ENCODE data around the gene PLEKHH2.
"Not testable (repeated sequence)": the region's sequence is repeated elsewhere in the genome, so short reads cannot be mapped to it uniquely, and the experiment has no call there.

Gene PLEKHH2

GRCh38 chr2:43636621-43637020 lies 439 bp upstream of the PLEKHH2 start:
- no peak for DNase-seq (ENCODE audit: low read depth in 2 of 2)

GRCh38 chr2:43642363-43642762 lies 5.3 kb downstream of the PLEKHH2 start:
- DNase-seq (ENCODE audit: low read depth in 2 of 2): no peak

GRCh38 chr2:43643680-43644079 lies 6.6 kb downstream of the PLEKHH2 start:
- DNase-seq (ENCODE audit: low read depth in 2 of 2): no peak

- DNase-seq (ENCODE audit: low read depth in 2 of 2): no peak
These were observed 12.1 kb downstream of the PLEKHH2 start for GRCh38 chr2:43648994-43649701.

GRCh38 chr2:43653506-43653905 lies 16.4 kb downstream of the PLEKHH2 start:
- DNase-seq (ENCODE audit: low read depth in 2 of 2): no peak

GRCh38 chr2:43657241-43657640 lies 20.2 kb downstream of the PLEKHH2 start:
- DNase-seq (ENCODE audit: low read depth in 2 of 2): no peak

- no peak for DNase-seq (ENCODE audit: low read depth in 2 of 2)
These were observed 38.7 kb downstream of the PLEKHH2 start for GRCh38 chr2:43675646-43676321.

GRCh38 chr2:43676322-43677050 lies 39.4 kb downstream of the PLEKHH2 start, which contains the start of gene C1GALT1C1L:
C1GALT1C1L (minus strand) TSS chr2:43676429; CDS start chr2:43676322, 107 bp downstream.
- DNase-seq (ENCODE audit: low read depth in 2 of 2): no peak

- DNase-seq (ENCODE audit: low read depth in 2 of 2): not testable (repeated sequence)
These were observed 40.7 kb downstream of the PLEKHH2 start for GRCh38 chr2:43677783-43678182.

- DNase-seq (ENCODE audit: low read depth in 2 of 2): no peak
These were observed 48.3 kb downstream of the PLEKHH2 start for GRCh38 chr2:43685357-43685756.

- no peak for DNase-seq (ENCODE audit: low read depth in 2 of 2)
These were observed 52.9 kb downstream of the PLEKHH2 start for GRCh38 chr2:43689999-43690398.

GRCh38 chr2:43692428-43692994 lies 55.5 kb downstream of the PLEKHH2 start:
- no peak for DNase-seq (ENCODE audit: low read depth in 2 of 2)

- DNase-seq (ENCODE audit: low read depth in 2 of 2): not testable (repeated sequence)
These were observed 61.1 kb downstream of the PLEKHH2 start for GRCh38 chr2:43698140-43698539.

- DNase-seq (ENCODE audit: low read depth in 2 of 2): no peak
These were observed 62.7 kb downstream of the PLEKHH2 start for GRCh38 chr2:43699761-43700160.

- DNase-seq (ENCODE audit: low read depth in 2 of 2): no peak
These were observed 64.1 kb downstream of the PLEKHH2 start for GRCh38 chr2:43701111-43701510.

GRCh38 chr2:43707255-43708015 lies 70.4 kb downstream of the PLEKHH2 start:
- DNase-seq (ENCODE audit: low read depth in 2 of 2): no peak

- DNase-seq (ENCODE audit: low read depth in 2 of 2): no peak
These were observed 71.1 kb downstream of the PLEKHH2 start for GRCh38 chr2:43708178-43708577.

- DNase-seq (ENCODE audit: low read depth in 2 of 2): no peak
These were observed 71.8 kb downstream of the PLEKHH2 start for GRCh38 chr2:43708891-43709290.

- DNase-seq (ENCODE audit: low read depth in 2 of 2): no peak
These were observed 73.8 kb downstream of the PLEKHH2 start for GRCh38 chr2:43710866-43711265.

- no peak for DNase-seq (ENCODE audit: low read depth in 2 of 2)
These were observed 77.1 kb downstream of the PLEKHH2 start for GRCh38 chr2:43714164-43714563.

- DNase-seq (ENCODE audit: low read depth in 2 of 2): no peak
These were observed 78.4 kb downstream of the PLEKHH2 start for GRCh38 chr2:43715300-43716098.

Measured in stimulated activated CD8-positive, alpha-beta memory T cell treated with anti-CD3 and anti-CD28 coated beads, Interleukin-15, amount 100 ng/mL, for 4 hours (primary cell).